NCI-H460 (cell line): ENCODE results near the gene VWC2L. TPM values are rescaled to one million over a fixed set of nuclear protein-coding genes. Genes with fewer than 3 reads are reported as not detected.

Source experiments
- DNase-seq: peaks from one replicate; pipeline ENCODE4 v3.0.0-alpha.2; 2016; ENCODE audit warnings: low read depth; ENCODE audit errors: extremely low read depth
- polyA plus RNA-seq: library from polyadenylated mRNA; depleted of rRNA; stranded (reverse); fragments of >200 nt; gene quantifications from 2 replicates; pipeline ENCODE4 v1.2.3, GENCODE V29; 2014; cell fraction: nucleus; rRNA removed
- total RNA-seq: library from RNA; depleted of rRNA; stranded (reverse); fragments of >200 nt; shearing (Covaris generic); gene quantifications from 2 replicates; pipeline ENCODE4 v1.2.3, GENCODE V29; 2014; rRNA removed

The VWC2L gene
- total RNA-seq, result not detected in 2 replicates
- polyA plus RNA-seq, result not detected in 2 replicates

DNA sequence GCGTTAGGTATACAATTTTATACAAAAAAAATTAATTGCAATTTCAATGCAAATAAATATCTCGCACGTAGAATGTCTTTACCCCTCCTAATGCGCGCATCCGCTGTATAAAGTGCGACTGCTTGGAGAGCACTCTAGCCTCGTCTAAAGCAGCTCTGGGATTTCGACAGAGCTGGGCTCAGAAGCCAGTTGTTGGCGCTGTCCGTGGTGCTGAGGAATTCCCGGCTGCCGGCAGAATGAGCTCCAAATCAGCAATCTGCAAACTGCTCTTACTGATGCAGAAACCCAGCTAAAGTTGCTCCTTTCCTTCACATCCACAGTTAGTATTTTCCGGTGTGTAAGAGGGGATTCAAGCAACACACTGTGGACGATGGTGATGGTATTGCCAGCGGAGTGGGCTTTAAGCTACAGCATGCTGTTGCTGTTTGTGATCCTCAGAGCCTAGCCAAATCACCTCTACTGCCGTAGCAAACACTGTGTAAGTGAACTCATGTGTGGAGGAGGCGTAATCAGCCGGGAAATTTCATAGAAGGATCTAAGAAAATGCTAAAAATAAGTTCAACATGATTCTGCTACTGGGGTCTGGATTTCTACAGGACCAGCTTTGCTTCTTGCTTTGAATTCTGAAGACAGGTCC, at the start of gene VWC2L:
Gene VWC2L (plus strand): TSS at position 137 of the 637 bp plus-strand sequence. CDS start 3,140 bp downstream, outside the sequence.
- peak; percentile 79 for DNase-seq

DNA sequence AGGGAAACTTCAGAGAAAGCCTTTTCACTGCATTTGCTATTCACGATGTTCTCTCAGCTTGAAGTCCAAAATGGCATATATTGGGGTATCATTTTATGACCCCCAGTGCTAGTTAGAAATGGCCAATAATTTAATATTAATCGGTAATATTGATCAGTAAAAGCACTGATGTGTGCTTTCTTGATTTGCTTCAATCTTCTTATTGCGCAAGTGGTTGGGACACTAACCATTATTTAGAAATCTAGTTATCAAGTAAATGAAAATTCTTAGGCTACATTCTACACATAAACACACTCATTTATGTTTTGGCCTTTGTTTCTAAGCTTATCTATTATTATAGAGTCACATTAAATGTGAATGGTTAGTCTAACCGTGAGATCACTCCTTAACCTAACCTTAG, 49.7 kb upstream of the VWC2L start:
- no peak for DNase-seq

- DNase-seq, result no peak
These were observed 45.3 kb upstream of the VWC2L start for GRCh38 chr2:214365549-214365948.

DNA sequence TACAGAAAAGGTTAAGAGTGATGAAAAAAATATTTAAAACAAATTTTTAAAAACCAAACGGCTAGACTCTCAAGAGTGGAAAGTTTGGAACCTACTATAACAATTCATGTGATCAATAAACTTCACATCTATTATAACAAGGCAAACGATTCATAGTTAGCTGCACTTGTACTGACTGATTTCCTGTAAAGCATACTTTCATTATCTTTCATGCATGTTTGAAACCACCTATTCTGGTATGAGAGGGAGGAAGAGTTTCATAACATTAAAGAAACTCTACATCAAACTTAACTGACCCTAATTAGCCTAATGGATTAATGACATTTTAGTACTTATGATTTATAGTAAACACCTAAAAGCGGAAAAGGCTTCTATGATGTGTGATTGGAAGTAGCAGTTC, 43.7 kb upstream of the VWC2L start:
- no peak for DNase-seq

- no peak for DNase-seq
These were observed 34.1 kb upstream of the VWC2L start for GRCh38 chr2:214376618-214377285.

DNA sequence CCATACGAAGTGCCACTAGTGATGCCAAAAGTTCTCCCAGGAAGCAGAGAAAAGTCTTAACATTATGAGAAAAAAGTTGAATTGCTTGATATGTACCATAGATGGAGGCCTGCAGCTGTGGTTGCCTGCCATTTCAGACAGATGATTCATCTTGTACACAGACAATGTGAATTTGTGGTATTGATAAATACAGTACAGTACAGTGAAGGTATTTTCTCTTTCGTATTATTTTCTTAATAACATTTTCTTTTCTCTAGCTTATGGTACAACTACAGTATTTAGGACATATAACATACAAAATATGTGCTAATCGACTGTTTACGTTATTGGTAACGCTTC, 33.6 kb upstream of the VWC2L start:
- no peak for DNase-seq

DNA sequence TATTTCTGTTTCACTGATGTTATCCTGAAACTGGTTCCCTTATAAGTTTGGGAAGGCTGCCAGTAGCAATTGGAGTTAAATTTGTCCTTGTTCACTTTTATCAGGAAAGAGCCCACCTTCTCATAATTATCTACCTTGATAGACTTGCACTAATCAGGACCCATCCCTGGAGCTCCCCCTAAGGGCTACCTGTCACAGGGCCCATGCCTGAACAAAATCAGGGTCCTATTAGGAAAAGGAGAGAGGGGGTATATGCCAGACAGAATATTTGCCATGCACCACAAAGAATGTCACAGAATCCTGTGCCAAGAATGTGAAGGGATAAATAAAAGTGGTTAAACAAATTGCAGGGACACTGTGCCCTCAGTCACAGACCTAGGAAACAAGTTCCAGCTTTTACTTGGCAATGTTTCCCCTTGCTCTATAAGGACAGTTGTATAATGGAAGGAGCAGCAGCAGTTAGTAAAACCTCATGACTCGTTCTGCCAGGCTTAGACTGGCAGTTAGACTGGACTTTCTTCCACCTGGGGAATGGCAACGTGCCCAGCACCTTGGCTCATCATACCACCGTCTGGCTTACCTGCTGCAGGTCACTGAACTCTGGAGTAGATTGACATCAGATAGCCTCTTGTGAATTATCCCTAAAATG, 32.3 kb upstream of the VWC2L start:
- DNase-seq, result no peak

DNA sequence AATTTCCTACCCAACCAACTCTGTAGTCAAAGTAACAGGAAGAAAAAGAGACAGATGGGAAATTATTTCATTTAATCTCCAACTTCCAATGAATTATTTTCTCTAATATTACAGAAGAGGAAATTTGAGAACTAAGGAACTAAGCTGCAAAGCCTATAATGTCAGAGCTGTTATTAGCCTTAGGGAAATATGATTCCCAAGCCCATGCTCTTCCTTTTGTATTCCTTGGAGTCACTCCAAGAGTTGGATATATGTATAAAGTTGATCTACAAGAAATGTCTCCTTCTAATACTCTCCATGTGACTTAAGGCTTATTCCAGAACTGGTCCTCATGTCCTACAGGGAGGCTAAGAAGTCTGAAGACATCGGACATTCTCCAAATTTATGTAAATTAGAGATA, 31.6 kb upstream of the VWC2L start:
- DNase-seq, result no peak

DNA sequence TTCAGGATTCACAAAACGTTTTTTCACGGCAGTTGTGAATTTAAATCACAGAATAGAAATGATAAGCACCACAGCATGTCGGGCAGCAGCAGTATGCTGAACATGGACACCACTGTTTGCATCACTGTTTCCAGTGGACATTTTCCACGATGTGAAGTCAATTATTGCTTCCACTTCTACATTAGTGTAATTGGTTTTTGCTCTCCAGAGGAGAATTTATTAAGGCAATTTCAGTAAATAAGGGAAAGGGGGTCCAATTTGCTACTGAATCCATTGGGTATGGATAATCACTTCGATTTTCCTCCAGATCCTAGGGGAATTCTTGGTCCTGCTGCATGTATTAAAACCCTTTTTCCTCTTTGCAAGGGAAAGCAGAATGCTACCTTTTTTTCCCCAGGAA, 30.2 kb upstream of the VWC2L start:
- DNase-seq, result no peak

DNA sequence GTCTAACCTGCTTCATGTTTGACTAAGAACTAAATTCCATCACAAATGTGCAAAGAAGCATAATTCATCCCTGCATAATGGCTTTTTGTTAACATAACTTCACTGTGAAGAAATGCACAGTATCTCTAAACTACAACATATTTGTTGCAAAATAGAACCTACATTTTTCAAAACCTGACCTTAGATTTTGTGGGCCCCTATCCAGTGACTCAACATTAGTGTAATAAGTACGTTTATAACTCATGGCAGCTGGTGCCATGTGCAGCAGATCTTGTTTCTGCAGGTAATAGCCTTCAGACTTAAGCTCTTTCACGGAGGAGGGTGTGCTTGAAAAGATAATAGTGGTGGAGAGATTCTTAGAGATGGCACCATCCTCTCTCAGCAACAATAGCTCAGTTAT, 28.6 kb upstream of the VWC2L start:
- DNase-seq, result no peak

- DNase-seq, result no peak
These were observed 24.1 kb upstream of the VWC2L start for GRCh38 chr2:214386720-214387119.

DNA sequence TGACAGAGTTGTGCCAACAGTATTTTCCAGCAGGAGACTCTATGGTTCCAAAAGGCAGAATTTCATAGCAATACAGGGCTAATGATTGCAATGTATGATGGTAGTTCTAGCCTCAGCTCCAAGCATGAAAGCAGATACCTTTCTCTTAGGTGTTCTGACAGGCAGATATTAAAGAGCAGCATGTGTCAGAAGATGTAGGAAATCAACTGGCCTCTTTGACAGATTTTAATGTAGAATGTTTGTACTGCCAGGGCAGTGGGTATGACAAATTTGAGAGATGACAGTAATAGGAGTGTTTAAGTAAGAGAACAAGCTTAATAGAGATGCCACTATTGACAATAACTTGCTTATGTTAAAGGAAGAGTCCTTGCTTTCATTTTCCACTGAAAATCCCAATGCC, 21.5 kb upstream of the VWC2L start:
- no peak for DNase-seq

GRCh38 chr2:214393796-214394195, 17.1 kb upstream of the VWC2L start:
- DNase-seq, result no peak

GRCh38 chr2:214395040-214395439, 15.8 kb upstream of the VWC2L start:
- peak; percentile 34 for DNase-seq

DNA sequence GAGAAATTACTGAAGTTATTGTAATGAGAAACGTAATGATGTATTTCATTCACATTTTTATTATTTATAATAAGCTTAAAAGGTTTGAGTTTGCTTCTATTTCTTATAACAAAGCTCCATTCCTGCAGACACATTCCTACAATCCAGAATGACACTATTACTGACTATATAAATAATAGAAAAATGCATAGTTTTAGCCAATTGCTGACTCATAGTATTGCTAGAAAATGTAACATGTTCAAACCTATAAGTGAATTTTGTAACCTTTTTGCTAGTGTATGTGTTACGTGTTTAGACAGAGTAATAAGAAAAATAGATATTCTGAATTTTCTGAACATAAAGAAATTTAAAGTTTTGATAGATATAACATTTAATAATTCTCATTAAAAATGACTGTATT, 9.3 kb upstream of the VWC2L start:
- DNase-seq, result no peak

DNA sequence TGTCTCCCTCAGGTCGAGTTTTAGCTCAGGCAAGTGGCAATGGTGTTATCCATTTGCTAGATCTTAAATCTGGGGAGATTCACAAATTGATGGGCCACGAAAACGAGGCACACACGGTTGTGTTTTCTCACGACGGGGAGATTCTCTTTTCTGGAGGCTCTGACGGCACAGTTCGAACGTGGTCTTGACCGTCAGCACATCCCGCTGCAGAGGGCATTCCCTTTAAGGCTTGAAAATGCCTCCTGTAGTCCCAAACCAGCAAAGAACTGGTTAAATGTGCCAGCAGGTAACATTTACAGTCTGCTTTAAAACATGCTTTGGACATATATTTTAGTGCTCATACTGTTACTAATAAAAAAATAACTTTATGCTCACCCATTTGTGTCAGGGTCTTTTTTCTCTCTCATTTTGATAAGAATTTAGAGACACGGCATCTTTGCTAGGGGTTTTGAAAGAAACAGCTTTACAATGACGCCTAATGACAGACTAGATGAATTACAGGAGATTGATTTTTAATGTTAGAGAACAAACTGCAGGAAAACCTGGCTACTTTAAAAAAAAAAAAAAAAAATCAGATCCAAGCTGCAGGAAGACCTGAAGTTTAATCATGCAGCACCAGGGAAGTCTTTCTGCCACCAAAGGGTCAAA, 602 bp upstream of the VWC2L start:
- no peak for DNase-seq

DNA sequence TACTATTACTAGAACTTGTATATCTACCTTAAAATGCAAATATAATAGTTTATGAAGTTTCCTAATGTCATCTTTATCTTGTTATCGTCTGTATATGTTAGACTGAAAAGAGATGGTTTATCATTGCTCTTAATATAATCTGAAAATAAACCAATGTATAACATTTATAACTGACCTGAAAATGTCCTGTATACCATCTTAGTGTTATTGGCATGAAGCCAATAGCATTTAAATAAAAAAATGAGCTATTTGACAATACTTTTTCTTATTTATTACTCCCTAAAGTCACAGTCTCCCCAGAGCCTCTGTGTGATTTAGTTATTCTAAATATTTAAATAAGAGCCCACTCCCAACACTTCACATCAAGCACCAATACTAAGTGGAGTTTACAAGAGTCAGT, 1.8 kb downstream of the VWC2L start:
- no peak for DNase-seq

DNA sequence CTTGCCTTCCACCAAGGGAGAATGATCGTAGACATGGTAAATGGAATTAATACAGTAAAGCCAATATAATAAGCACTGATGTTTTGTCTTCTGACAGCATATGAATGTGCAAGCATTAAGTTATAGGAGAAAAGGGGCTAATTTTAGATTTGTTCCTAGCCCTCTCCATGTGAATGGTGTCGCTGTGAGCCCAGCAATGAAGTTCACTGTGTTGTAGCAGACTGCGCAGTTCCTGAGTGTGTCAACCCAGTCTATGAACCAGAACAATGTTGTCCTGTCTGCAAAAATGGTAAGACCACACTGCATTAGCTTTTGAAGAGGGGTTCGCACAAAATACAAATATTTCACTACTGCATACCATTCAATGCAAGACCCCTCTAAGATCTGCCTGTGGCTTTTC, 25.6 kb downstream of the VWC2L start:
- no peak for DNase-seq

- DNase-seq, result no peak
These were observed 39.5 kb downstream of the VWC2L start for GRCh38 chr2:214450118-214450894.

DNA sequence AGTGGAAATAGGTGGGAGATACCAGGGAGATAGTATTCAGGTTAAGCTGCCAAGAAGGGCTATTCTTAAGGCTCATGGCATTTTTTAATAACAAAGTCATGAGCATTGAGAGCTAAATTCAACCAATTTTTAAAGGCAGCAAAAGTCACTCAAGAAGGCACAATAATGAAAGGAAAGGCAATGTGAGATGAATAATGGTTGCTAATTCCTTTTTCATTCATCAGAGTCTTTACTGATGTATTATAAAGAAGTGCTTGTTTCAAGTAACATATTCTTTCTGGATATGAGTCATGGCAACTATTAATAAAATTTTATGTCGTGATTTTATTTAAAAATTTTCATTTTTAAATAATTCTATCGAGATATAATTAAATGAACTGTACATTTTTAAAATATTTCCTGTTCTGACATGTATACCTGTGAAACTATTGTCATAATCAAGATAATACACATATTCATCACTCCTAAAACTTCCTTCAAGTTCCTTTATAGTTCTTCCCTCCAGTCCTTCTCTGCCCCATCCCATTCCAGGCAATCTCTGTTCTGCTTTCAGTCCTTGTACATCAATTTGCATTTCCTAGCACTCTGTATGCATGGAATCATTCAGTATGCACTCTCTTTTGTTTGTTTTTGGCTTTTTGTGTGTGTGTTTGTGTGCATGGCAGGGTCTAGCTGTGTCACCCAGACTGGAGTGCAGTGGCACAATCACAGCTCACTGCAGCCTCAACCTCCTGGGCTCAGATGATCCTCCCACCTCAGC, 40.8 kb downstream of the VWC2L start:
- no peak for DNase-seq
